ENCODE measurements around the gene HSPA8.

DNA sequence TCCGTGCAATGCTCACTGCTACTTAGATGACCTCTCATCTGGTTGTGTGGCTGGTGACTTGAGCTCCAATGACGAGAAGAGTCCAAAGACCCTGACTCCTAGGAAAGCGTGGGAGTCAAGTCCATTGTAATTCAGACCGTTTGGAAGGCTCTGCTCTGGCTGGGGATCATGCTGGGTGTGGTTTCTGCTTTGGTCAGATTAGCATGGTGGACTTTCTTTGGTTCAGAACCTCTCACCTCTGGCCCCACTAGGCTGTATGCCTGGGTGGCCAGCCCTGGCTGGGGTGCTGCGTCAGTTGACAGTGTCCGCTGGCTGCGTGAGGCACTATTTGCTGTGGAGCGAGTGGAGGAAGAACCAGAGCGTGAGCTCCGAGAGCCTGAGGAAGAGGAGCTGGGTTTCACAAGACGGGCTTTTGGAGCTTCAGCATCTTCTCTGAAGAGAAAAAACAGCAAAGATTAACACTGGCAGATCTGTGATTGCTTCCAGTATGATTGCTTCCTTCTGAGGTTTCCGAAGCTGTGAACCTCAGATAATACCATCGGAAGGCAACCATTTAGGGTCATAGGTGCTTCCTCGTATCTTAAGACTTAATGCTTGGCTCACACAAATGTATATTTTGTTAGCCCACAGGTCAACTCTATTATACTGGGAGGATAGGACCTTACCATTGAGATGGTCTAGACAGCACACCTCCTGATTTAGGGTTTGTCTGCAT lies 11.6 kb upstream of the HSPA8 start:
- TF ChIP-seq CTCF (IDR thresholded peaks at IDR 0.05 in 2 of 3, conservative IDR thresholded peaks at IDR 0.05 in 1 of 3; ENCODE audit: borderline replicate concordance in 1 of 3, insufficient read depth in 1 of 3, low read depth in 2 of 3, low read length in 2 of 3) = no peak
- TF ChIP-seq, protein P1, sequence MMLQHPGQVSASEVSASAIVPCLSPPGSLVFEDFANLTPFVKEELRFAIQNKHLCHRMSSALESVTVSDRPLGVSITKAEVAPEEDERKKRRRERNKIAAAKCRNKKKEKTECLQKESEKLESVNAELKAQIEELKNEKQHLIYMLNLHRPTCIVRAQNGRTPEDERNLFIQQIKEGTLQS (IDR thresholded peaks at IDR 0.05) = no peak
- TF ChIP-seq EZH2 (IDR thresholded peaks at IDR 0.05) = no peak
- no peak for TF ChIP-seq SIN3A (IDR thresholded peaks at IDR 0.05; ENCODE audit: low read depth)
- no peak for TF ChIP-seq ZFX (IDR thresholded peaks at IDR 0.05)
- no peak for TF ChIP-seq EZH2phosphoT487 (IDR thresholded peaks at IDR 0.05; ENCODE audit: borderline replicate concordance)
- TF ChIP-seq POLR2A (IDR thresholded peaks at IDR 0.05; ENCODE audit: borderline replicate concordance, extremely low read depth, insufficient read depth, insufficient read length) = no peak
- no peak for TF ChIP-seq FOSL1 (IDR thresholded peaks at IDR 0.05; ENCODE audit: low read depth)
- TF ChIP-seq ZBTB33 (IDR thresholded peaks at IDR 0.05; ENCODE audit: extremely low read depth, insufficient replicate concordance, low read length) = no peak
- TF ChIP-seq YY1 (IDR thresholded peaks at IDR 0.05; ENCODE audit: extremely low read depth, insufficient replicate concordance, low read depth, low read length) = no peak
- TF ChIP-seq CBX3 (IDR thresholded peaks at IDR 0.05; ENCODE audit: low read depth) = no peak
- no peak for TF ChIP-seq ZNF274 (IDR thresholded peaks at IDR 0.05; ENCODE audit: low read depth, low read length)
- TF ChIP-seq SRF (IDR thresholded peaks at IDR 0.05; ENCODE audit: low read depth) = no peak
- TF ChIP-seq, protein P2, sequence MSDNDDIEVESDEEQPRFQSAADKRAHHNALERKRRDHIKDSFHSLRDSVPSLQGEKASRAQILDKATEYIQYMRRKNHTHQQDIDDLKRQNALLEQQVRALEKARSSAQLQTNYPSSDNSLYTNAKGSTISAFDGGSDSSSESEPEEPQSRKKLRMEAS (IDR thresholded peaks at IDR 0.05) = no peak
